ENCODE measurements around the gene FBXL16. TPM values are rescaled to one million over a fixed set of nuclear protein-coding genes. Genes with fewer than 3 reads are reported as not detected.

The FBXL16 gene
- total RNA-seq, 1 donor from 2014 or later, result 6.4 TPM

DNA sequence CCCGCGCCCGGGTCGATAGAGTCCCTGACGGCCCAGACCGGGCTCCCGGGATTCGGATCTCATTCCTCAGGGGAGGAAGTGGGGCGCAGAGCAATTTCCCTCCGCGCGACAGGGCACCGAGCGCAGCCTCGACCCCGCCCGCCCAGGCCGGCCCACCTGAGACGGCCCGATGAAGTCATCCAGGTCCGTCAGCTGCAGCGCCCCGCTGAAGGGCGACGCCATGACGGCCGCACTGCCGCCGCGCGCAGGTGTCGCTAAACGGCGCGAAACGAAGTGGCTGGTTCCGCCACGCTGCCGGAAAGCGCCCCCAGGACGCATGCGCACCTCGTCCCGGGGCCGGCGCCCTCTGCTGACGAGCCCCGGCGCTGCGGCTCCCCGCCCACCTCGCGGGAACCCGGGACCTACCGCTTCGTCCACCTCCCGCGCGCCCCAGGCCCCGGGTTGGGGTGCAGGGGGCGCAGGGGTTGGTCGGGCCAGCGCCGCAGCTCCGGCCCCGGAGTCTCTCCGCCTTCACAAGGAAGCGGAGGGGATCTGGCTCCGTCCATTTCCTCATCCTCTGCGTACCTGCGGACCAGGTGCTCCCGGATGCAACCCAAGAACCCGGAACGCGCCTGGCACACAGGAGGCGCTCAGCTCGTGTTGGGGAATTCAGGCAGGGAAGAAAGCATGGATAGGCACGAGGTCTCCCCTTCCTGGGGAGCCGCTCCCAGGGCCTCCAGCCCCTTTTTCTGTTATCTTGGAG, 35.3 kb upstream of the FBXL16 start, which contains the start of gene CIAO3:
Gene CIAO3, minus strand, starts transcription at position 234 of the 742 bp plus-strand sequence. Its CDS starts 12 bp downstream, at position 222.
- H3K4me1 Mint-ChIP-seq, result peaks cover 9% of the 10 kb centered on the region
- no peaks in the 10 kb centered on the region for H3K9me3 Mint-ChIP-seq
- peak within 1 kb of the TSS; percentile 85 for H3K4me3 Mint-ChIP-seq
- peak; percentile 98 for DNase-seq
- peaks cover 16% of the 10 kb centered on the region for H3K36me3 Mint-ChIP-seq (ENCODE audit: low read depth)
- intact Hi-C loops (cut with micrococcal nuclease), result loop anchor here (1.0 to 5.0 kb wide), 3 partner anchors 26 to 568 kb away; partner anchors contain the start of genes CHTF18, METRN, RPUSD1 and UBE2I
- no peaks in the 10 kb centered on the region for H3K27me3 Mint-ChIP-seq
- peak within 1 kb of the TSS; percentile 62 for H3K27ac Mint-ChIP-seq

DNA sequence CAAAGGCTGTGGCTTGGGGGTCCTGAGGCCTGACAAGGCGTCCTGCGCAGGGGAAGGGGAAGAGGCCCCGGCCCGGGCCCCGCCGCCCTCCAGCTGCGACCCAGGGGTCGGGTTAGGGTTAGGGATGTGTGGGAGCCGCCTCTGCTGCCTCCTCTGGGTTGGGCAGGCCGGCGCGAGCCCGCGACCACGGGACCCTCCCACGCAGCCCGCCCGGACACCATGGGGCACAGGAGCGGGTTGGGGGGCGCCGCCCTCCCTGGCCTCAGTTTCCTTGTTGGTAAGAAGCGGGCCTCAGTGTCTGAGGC, 34.8 kb upstream of the FBXL16 start:
- Mint-ChIP-seq H3K27me3 (no peaks in the 10 kb centered on the region), H3K4me3 (peak overlapping the region; percentile 85), H3K9me3 (no peaks in the 10 kb centered on the region), H3K27ac (peak overlapping the region; percentile 45), H3K4me1 (peaks cover 11% of the 10 kb centered on the region), H3K36me3 (ENCODE audit: low read depth) (peaks cover 18% of the 10 kb centered on the region)
- intact Hi-C loops (cut with micrococcal nuclease), result loop anchor here (2.0 to 5.0 kb wide), 2 partner anchors 47 to 568 kb away; partner anchors contain the start of genes CHTF18, RPUSD1 and UBE2I
- no peak for DNase-seq

DNA sequence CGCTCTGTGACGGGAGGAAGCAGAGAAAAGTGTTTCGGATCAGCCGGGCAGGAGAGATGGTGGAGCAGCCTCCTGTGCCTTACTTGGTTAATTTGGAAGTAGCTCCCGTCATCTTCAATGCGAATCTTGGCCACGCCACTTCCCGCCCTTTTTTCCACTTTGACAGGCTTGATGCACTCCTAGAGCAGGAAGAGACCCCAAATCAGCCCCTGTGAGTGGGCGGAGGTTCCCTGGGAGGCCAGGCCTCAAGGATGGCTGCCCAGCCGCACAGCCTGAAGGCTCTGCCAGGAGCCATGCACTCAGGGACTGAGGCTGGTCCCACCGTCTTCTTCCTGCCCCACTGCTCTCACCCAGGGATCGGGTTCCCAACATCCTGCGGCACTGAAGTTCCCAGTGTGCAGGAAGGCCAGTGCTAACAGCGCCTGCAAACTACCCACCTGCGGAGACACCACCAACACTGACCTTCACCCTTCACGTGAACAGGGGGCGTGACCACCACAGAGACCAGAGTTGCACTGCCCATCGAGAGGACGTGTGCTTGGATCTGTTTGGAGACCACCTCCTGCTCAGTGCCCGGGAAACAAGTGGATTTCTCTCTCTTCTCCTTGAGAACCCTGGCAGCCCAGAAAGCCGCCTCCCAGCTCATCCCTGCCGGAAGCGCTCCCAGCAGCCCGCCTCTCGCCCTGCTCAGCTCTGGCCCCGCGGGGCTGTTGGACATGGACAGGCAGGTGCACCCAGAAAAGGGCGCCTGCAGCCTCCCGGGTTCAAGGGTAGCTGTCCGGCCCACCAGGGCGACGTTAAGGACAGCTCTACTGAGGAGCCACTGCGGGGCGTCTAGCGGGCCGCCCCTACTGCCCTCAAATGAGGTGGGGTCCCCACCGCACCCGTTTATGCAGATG, 34.2 kb upstream of the FBXL16 start:
- Mint-ChIP-seq H3K4me3 (peak overlapping the region; percentile 85), H3K36me3 (ENCODE audit: low read depth) (peaks cover 20% of the 10 kb centered on the region), H3K27ac (peak overlapping the region; percentile 41), H3K27me3 (no peaks in the 10 kb centered on the region), H3K9me3 (no peaks in the 10 kb centered on the region), H3K4me1 (peaks cover 14% of the 10 kb centered on the region)
- no peak for DNase-seq
- intact Hi-C loops (cut with micrococcal nuclease), result loop anchor here (2.0 to 5.0 kb wide), 2 partner anchors 47 to 569 kb away; partner anchors contain the start of genes CHTF18, RPUSD1 and UBE2I

DNA sequence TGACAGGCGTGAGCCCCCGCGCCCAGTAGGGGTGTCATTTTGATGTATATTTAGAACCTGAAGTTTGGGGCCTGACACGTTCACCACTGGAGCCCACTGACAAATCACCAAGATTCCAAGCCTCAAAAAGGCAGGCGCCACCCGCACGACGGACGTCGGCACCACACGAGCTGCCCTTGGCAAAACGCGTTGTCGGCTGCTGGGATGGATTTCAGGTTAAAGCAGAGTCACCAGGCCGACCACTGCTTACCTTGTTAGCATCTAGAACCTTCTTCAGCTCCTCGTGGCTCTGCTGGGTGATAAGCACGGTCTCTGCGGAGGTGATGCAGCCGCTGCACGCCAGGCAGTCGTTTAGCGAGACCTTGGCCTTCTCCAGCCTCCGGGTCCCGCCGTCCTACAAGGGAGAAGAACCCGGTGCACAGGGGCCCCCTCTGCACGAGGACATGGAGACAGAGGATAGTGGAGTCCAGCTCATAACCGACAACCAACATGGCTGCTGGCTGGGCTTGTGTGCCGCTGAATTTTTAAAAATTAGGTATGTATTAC, 31.4 kb upstream of the FBXL16 start:
- no peak overlapping the region for H3K27ac Mint-ChIP-seq
- H3K4me1 Mint-ChIP-seq, result peaks cover 14% of the 10 kb centered on the region
- peaks cover 27% of the 10 kb centered on the region for H3K36me3 Mint-ChIP-seq (ENCODE audit: low read depth)
- H3K9me3 Mint-ChIP-seq, result no peaks in the 10 kb centered on the region
- no peak for DNase-seq
- H3K4me3 Mint-ChIP-seq, result no peak overlapping the region
- no peaks in the 10 kb centered on the region for H3K27me3 Mint-ChIP-seq
- intact Hi-C loops (cut with micrococcal nuclease), result no loop called here

DNA sequence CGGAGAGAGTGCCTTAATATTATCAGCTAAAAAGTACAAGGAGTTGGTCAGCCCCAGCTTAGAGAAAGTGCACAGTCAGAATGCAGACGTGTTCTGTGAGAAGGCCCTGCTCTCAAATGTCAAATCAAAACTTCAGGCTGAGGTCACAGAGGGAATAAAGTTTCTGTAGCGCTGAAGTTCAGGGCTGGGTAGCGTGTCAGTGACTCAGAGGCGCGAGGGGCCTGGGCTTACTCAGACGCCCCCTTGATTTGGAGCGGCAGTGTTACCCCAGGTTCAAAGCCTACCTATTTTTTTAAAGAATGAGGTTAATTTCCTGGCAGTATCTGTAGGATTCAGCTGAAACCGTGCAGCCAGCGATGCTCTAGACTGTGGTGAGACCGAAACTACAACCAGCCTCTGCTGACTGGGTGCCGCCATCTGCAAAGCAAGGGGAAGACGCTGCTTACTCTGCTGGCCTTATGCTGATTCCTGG, 30.4 kb upstream of the FBXL16 start:
- Mint-ChIP-seq H3K4me3 (peak overlapping the region; percentile 63), H3K4me1 (peaks cover 14% of the 10 kb centered on the region), H3K27me3 (no peaks in the 10 kb centered on the region), H3K36me3 (ENCODE audit: low read depth) (peaks cover 27% of the 10 kb centered on the region), H3K9me3 (no peaks in the 10 kb centered on the region), H3K27ac (peak overlapping the region; percentile 80)
- peak; percentile 76 for DNase-seq
- intact Hi-C loops (cut with micrococcal nuclease), result no loop called here

DNA sequence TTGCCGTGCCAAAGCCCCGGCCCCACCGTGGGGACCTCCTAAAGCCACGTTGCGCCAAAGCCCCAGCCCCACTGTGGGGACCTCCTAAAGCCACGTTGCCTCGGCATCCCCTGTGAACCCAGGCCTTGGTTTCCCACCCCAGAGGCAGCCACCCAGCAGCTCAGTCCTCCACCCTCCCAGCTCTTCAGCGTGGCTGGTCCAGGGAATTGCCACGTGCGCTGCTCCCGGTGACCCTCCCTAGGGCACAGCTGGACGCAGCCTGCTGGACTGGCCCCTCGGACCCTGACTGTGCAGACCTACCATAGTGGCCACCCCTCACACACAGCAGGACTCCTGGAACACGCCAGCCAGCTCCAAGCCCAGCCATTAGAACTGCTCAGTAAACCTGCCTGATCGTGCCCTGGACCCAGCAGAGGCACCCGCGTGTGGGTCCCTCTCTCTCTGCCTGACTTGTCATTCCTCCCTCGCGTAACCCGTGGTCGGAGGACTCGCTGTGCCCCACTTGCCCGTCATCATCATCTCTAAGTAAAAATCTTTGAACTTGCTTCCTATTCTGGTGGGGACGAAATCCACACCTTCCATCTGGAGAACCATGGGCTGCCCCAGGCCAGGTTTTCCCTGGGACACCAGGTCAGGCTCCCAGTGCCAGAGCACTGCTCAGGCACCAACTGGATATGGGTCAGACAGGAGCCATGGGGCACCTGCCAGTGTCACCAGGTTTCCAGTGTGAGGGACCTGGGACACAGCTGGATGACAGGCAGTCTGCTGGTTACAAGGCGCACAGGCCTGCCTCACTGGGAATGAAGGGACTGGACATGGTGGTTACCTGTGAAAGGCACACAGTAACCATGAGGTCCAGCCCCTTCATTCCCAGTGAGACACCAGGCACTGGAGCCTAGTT, 29.6 kb upstream of the FBXL16 start:
- Mint-ChIP-seq H3K4me1 (peaks cover 14% of the 10 kb centered on the region), H3K4me3 (peak overlapping the region; percentile 30), H3K27ac (peak overlapping the region; percentile 80), H3K27me3 (no peaks in the 10 kb centered on the region), H3K9me3 (no peaks in the 10 kb centered on the region), H3K36me3 (ENCODE audit: low read depth) (peaks cover 27% of the 10 kb centered on the region)
- intact Hi-C loops (cut with micrococcal nuclease), result no loop called here
- DNase-seq, result no peak

DNA sequence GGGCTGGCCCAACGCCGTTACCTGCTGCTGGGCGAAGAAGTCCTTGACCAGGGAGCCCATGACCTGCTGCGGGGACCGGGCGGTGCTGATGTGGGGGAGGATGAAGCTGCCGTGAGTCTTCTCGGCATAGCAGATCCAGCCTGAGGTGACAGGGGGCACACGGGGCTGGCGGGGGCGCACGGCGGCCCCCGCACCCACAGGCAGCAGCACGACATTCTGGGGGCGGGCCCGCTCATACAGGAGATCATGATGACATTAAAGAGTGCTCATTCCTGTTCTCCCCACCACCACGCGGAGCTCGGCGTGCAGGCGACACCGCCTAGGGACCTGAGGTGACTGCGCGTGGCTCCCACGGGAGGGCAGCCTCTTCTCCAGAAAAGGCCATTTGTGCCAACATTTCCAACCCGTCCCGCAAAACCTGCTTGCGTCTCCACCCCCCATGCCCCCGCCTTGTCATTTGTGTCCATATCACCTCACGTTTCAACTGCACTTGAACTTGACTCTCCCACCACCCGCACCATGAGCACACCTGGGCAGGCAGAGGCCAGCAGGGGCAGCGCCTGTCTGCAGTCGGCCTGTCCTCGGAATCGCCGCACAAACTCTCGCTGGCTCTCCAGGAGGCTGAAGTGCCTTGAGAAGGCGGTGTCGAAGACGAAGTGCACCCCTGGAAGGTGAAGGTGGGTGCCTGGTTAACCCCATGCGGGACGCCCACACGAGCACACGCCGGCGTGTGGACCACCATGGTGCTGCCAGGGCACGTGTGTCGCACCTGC, 28.8 kb upstream of the FBXL16 start:
- no peaks in the 10 kb centered on the region for H3K27me3 Mint-ChIP-seq
- peaks cover 14% of the 10 kb centered on the region for H3K4me1 Mint-ChIP-seq
- no peak overlapping the region for H3K4me3 Mint-ChIP-seq
- DNase-seq, result no peak
- peaks cover 27% of the 10 kb centered on the region for H3K36me3 Mint-ChIP-seq (ENCODE audit: low read depth)
- no peaks in the 10 kb centered on the region for H3K9me3 Mint-ChIP-seq
- intact Hi-C loops (cut with micrococcal nuclease), result no loop called here
- H3K27ac Mint-ChIP-seq, result no peak overlapping the region

DNA sequence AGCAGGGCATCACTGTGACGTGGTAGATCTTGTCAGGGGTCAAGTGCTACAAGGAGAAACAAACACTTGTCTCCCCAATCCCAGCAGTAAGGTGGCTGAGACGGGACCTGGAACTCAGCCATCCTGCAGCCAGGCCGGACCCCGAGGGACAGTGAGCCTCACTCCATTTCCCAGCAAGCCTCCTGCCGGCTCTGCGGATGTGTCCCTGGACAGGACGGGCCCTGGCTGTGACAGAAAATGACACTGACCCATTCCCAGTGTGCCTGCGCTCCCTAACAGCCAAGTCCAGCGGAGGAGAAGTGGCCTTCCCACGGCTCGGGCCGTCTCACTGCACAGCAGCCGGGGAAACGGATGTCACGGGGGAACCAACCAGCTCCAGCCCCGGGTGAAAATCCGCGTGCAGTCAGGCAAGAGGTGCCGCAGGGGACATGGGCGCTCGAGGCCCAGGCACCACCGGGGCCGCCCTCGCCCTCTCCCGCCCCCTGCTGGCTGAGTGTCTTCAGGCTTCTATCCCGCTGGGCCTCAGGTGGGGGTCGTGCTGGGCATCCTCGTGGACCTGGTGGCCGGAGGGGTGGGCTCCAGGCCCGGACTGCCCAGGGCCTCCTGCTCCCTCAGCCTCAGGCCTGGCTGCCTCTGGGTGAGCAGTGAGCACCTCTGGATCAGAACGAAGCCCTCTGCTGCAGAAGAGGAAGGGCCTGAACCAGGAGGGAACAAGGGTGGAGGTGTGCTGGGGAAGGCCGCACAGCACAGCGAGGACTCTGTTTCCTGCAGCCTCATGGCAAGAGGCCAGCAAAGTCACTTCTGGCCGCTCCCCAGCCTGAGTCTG, 28.0 kb upstream of the FBXL16 start:
- intact Hi-C loops (cut with micrococcal nuclease), result no loop called here
- H3K27me3 Mint-ChIP-seq, result no peaks in the 10 kb centered on the region
- peak; percentile 73 for DNase-seq

DNA sequence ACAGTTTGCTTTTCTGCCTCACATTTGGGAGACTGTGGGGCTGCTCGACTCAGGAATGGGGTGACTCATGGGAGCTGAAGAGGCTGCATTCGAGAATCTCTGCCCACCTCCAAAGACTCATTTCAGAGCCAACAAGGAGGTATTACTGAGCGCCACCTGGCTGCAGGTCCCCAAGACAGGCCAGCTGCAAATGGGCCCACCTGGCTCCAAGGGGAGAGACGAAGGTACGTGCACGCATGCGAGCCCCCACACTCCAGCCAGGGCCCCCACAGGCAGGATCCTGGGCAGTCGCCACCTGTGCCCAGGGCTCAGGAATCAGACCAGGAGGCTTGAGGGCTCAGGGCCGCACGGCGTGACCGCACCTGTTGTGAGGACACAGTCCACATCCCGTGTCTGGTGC, 27.3 kb upstream of the FBXL16 start:
- intact Hi-C loops (cut with micrococcal nuclease), result no loop called here
- Mint-ChIP-seq H3K36me3 (ENCODE audit: low read depth) (peaks cover 21% of the 10 kb centered on the region), H3K9me3 (no peaks in the 10 kb centered on the region), H3K27me3 (no peaks in the 10 kb centered on the region), H3K27ac (no peak overlapping the region), H3K4me3 (no peak overlapping the region), H3K4me1 (peaks cover 12% of the 10 kb centered on the region)
- DNase-seq, result no peak

More for the DNA sequence above, 28.0 kb upstream of the FBXL16 start:
- peaks cover 14% of the 10 kb centered on the region for H3K4me1 Mint-ChIP-seq
- no peak overlapping the region for H3K4me3 Mint-ChIP-seq
- no peaks in the 10 kb centered on the region for H3K9me3 Mint-ChIP-seq
- peaks cover 23% of the 10 kb centered on the region for H3K36me3 Mint-ChIP-seq (ENCODE audit: low read depth)
- H3K27ac Mint-ChIP-seq, result no peak overlapping the region

DNA sequence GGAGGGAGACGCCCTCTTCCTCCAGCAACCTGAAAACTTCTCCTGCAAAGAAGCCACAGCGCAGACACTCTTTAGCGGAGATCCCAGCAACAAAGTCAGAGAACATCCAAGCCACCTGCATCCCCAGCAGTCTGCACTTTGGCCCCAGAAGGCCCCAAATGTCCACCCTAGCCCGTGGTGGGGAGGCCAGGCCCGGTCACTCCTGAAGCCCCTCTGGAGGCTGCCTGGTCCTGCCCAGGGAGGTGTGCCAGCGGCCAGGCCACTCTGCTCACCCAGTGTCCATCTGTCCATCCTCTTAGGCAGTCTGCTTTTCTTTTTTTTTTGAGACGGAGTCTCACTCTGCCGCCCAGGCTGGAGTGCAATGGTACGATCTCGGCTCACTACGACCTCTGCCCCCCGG, 26.7 kb upstream of the FBXL16 start:
- H3K9me3 Mint-ChIP-seq, result no peaks in the 10 kb centered on the region
- peaks cover 9% of the 10 kb centered on the region for H3K4me1 Mint-ChIP-seq
- H3K27ac Mint-ChIP-seq, result no peak overlapping the region
- DNase-seq, result no peak
- peaks cover 19% of the 10 kb centered on the region for H3K36me3 Mint-ChIP-seq (ENCODE audit: low read depth)
- H3K4me3 Mint-ChIP-seq, result no peak overlapping the region
- intact Hi-C loops (cut with micrococcal nuclease), result no loop called here
- no peaks in the 10 kb centered on the region for H3K27me3 Mint-ChIP-seq

DNA sequence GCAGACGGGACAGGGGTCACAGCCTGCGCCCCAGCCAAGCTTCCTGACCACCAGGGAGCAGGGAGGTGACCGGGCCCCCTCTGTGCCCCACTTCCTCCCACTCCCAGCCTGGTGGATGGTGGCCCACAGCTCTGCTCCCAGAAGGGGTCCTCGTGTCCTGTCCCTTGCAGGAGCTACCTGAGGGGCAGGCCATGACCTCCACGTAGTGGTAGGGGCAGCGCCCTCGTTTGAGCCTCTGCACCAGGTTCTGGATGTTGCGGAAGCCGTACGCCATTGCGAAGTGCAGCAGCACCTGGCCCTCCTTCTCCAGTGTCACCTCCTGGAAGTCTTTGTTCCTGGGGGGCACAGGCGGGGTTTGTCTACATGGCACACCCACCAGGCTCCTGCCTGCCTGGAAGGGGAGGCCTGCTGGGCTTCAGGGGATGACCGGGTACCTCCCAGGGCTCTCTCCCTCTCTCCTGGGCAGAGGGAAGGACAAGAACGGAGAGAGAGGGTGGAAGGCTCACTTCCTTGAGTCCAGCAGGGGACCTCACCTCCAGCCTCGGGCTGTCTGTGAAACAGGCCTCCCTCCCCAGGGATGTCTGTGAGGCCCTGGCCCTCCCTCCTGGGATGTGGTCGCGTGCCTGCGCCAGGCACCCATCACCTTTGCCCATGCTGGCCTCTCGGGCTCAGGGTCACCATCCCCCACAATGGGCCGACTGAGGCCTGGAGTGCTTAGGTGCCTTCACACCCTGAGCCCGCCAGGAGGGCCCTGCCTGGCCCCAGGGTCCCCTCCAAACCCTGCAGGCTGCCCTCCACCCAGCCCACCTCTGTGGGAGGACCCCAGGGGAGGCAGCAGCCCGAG, 25.3 kb upstream of the FBXL16 start:
- Mint-ChIP-seq H3K36me3 (ENCODE audit: low read depth) (peaks cover 11% of the 10 kb centered on the region), H3K4me1 (peaks cover 5% of the 10 kb centered on the region), H3K4me3 (no peak overlapping the region), H3K9me3 (no peaks in the 10 kb centered on the region), H3K27ac (no peak overlapping the region), H3K27me3 (peaks cover under 1% of the 10 kb centered on the region)
- intact Hi-C loops (cut with micrococcal nuclease), result no loop called here
- no peak for DNase-seq

Measured in activated CD4-positive, alpha-beta T cell treated with anti-CD3 and anti-CD28 coated beads, Interleukin-2, amount 10 ng/mL, durations not matched to agents 24 days and 14 days (primary cell).